Measurements from ENCODE around the gene SH3RF1.

DNA sequence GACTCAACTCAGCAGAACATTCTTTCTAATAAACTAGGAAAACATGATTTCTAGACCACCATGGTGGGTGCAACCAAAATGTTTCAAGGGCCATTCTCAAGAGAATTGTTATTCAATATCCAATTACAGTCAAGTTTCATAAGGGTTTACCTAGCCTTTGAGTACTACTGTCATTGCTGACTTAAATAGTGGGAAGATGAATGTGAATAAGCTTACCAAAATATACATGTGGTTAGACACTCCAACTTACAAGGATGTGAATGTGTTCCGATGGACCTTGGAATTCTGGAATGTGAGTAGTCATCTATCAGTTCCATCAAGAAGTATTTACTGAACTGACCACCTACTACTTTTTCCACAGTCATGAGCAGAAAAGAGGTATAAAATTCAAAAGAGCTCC lies 16.9 kb downstream of the SH3RF1 start:
- TF ChIP-seq, protein P1, sequence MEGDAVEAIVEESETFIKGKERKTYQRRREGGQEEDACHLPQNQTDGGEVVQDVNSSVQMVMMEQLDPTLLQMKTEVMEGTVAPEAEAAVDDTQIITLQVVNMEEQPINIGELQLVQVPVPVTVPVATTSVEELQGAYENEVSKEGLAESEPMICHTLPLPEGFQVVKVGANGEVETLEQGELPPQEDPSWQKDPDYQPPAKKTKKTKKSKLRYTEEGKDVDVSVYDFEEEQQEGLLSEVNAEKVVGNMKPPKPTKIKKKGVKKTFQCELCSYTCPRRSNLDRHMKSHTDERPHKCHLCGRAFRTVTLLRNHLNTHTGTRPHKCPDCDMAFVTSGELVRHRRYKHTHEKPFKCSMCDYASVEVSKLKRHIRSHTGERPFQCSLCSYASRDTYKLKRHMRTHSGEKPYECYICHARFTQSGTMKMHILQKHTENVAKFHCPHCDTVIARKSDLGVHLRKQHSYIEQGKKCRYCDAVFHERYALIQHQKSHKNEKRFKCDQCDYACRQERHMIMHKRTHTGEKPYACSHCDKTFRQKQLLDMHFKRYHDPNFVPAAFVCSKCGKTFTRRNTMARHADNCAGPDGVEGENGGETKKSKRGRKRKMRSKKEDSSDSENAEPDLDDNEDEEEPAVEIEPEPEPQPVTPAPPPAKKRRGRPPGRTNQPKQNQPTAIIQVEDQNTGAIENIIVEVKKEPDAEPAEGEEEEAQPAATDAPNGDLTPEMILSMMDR (IDR thresholded peaks at IDR 0.05): no peak
- TF ChIP-seq POLR2A (IDR thresholded peaks at IDR 0.05): no peak
